SK-N-SH (cell line): ENCODE results near the gene TXNDC8. TPM values are rescaled to one million over a fixed set of nuclear protein-coding genes. Genes with fewer than 3 reads are reported as not detected.

Experiments
- CTCF ChIA-PET: fragments of 300-600, 350-600 bp; formaldehyde crosslinking; extraction: SDS; loops from one replicate; lab custom pipeline; 2021; lab: Yijun Ruan, JAX
- POLR2A ChIA-PET: fragments of 350-600 bp; sonication (Branson Sonifier 250); formaldehyde crosslinking; extraction: SDS; loops from one replicate; lab custom pipeline; 2020; ENCODE audit warnings: antibody characterized with exemption, inconsistent platforms; lab: Yijun Ruan, JAX
- DNase-seq: peaks from one replicate; pipeline ENCODE4 v3.0.0; 2012
- H2AFZ ChIP-seq: fragments of 200-600 bp; sonication (generic); 2 replicates; pipeline ENCODE4 v1.8.1; 2016; ENCODE audit warnings: antibody characterized with exemption, mild to moderate bottlenecking, low read depth
- H3F3A ChIP-seq: fragments of 200-600 bp; sonication (generic); replicated peaks from 2 replicates; pipeline ENCODE3; 2016; ENCODE audit warnings: antibody characterized with exemption, mild to moderate bottlenecking; ENCODE audit not compliant: insufficient read depth
- H3K27ac ChIP-seq, 2 experiments: fragments of 200-500 bp in 1 of 2; fragments of 200-600 bp in 1 of 2; sonication (Bioruptor generic) in 1 of 2; sonication (generic), shearing (Covaris generic) in 1 of 2; 2 replicates each; pipeline versions ENCODE4 v1.5.1 to v1.6.1; 2014 to 2016; ENCODE audit warnings: low read depth in 2 of 2, inconsistent platforms in 1 of 2, low read length in 1 of 2, mild to moderate bottlenecking in 1 of 2, mixed read lengths in 1 of 2
- H3K27me3 ChIP-seq: fragments of 200-600 bp; sonication (generic), shearing (Covaris generic); 2 replicates; pipeline ENCODE4 v1.6.1; 2016; ENCODE audit warnings: mixed run types; ENCODE audit not compliant: insufficient read depth
- H3K36me3 ChIP-seq, 2 experiments: fragments of 200-500 bp in 1 of 2; fragments of 200-600 bp in 1 of 2; sonication (Bioruptor generic) in 1 of 2; sonication (generic) in 1 of 2; replicated peaks in 1 of 2; 2 replicates each; pipeline versions ENCODE3 to v1.5.1; 2014 to 2016; ENCODE audit warnings: low read length in 1 of 2, mild to moderate bottlenecking in 1 of 2; ENCODE audit not compliant: insufficient read depth in 2 of 2, control insufficient read depth in 1 of 2
- H3K4me1 ChIP-seq, 2 experiments: fragments of 200-500 bp in 1 of 2; fragments of 200-600 bp in 1 of 2; sonication (Bioruptor generic) in 1 of 2; sonication (generic), shearing (Covaris generic) in 1 of 2; 2 replicates each; pipeline versions ENCODE4 v1.5.1 to v1.6.1; 2014 to 2016; ENCODE audit warnings: low read depth in 1 of 2, low read length in 1 of 2, mixed run types in 1 of 2; ENCODE audit not compliant: insufficient read depth in 2 of 2, control insufficient read depth in 1 of 2
- H3K4me2 ChIP-seq: fragments of 200-600 bp; sonication (generic), shearing (Covaris generic); 2 replicates; pipeline ENCODE4 v1.6.1; 2017; ENCODE audit warnings: mixed run types
- H3K4me3 ChIP-seq, 2 experiments: fragments of 200-500 bp in 1 of 2; fragments of 200-600 bp in 1 of 2; sonication (Bioruptor generic) in 1 of 2; sonication (generic), shearing (Covaris generic) in 1 of 2; 2 replicates each; pipeline versions ENCODE4 v1.5.1 to v1.8.1; 2014 to 2016; ENCODE audit warnings: low read depth in 2 of 2, inconsistent platforms in 1 of 2, low read length in 1 of 2, mild to moderate bottlenecking in 1 of 2, mixed read lengths in 1 of 2, moderate library complexity in 1 of 2
- H3K79me2 ChIP-seq: fragments of 200-600 bp; sonication (generic); 2 replicates; pipeline ENCODE4 v1.8.1; 2017; ENCODE audit warnings: mild to moderate bottlenecking; ENCODE audit not compliant: insufficient read depth
- H3K9ac ChIP-seq: fragments of 200-600 bp; sonication (generic); 2 replicates; pipeline ENCODE4 v1.6.1; 2017; ENCODE audit warnings: mixed run types
- H3K9me2 ChIP-seq: fragments of 200-600 bp; sonication (generic); 2 replicates; pipeline ENCODE4 v1.6.1; 2017; ENCODE audit warnings: mixed run types
- H3K9me3 ChIP-seq: fragments of 200-600 bp; sonication (generic); 2 replicates; pipeline ENCODE4 v1.6.1; 2017; ENCODE audit warnings: mixed run types, mild to moderate bottlenecking, moderate library complexity
- H4K20me1 ChIP-seq: fragments of 200-600 bp; sonication (generic); 2 replicates; pipeline ENCODE4 v1.6.1; 2017; ENCODE audit warnings: mild to moderate bottlenecking, mixed run types; ENCODE audit not compliant: insufficient read depth
- CHD2 ChIP-seq: fragments of 150-350 bp; IDR thresholded peaks from 2 replicates; pipeline ENCODE4 v1.6.1; 2018; ENCODE audit warnings: low read length; ENCODE audit not compliant: partially characterized antibody
- CTCF ChIP-seq: fragments of 200-600 bp; sonication (generic); IDR thresholded peaks from 2 replicates; pipeline ENCODE4 v1.6.1; 2017; ENCODE audit warnings: antibody characterized with exemption, mild to moderate bottlenecking, moderate library complexity
- EZH2phosphoT487 ChIP-seq: fragments of 200-600 bp; sonication (generic); IDR thresholded peaks from 2 replicates; pipeline ENCODE4 v1.6.1; 2017; ENCODE audit warnings: low read depth, mixed run types, mild to moderate bottlenecking, antibody characterized with exemption, moderate library complexity, borderline replicate concordance
- FOXJ3 ChIP-seq: sonication (generic); formaldehyde crosslinking; IDR thresholded peaks from 2 replicates; pipeline ENCODE4 v1.5.1; 2020; ENCODE audit warnings: mild to moderate bottlenecking, missing genetic modification reagents
- GATA2 ChIP-seq: sonication (generic); formaldehyde crosslinking; IDR thresholded peaks from 2 replicates; pipeline ENCODE4 v1.5.0; 2020; ENCODE audit warnings: mild to moderate bottlenecking, missing genetic modification reagents
- MXI1 ChIP-seq: IDR thresholded peaks from 2 replicates; pipeline ENCODE4 v1.6.1; 2012; ENCODE audit warnings: mild to moderate bottlenecking, low read depth, low read length, improper control_type of control experiment
- RAD21 ChIP-seq: IDR thresholded peaks from 2 replicates; pipeline ENCODE4 v1.6.1; 2012; ENCODE audit warnings: mild to moderate bottlenecking, low read length
- REST ChIP-seq: IDR thresholded peaks from 2 replicates; pipeline ENCODE4 v1.6.1; 2012; ENCODE audit warnings: mild to moderate bottlenecking, low read depth, low read length, moderate library complexity
- RFX5 ChIP-seq: IDR thresholded peaks from 2 replicates; pipeline ENCODE4 v1.6.1; 2012; ENCODE audit warnings: mild to moderate bottlenecking, improper control_type of control experiment, low read length
- SIN3A ChIP-seq: IDR thresholded peaks from 2 replicates; pipeline ENCODE4 v1.6.1; 2012; ENCODE audit warnings: low read depth, mild to moderate bottlenecking, low read length, moderate library complexity, borderline replicate concordance
- SMC3 ChIP-seq: IDR thresholded peaks from 2 replicates; pipeline ENCODE4 v1.6.1; 2012; ENCODE audit warnings: low read depth, low read length, improper control_type of control experiment
- TAF1 ChIP-seq: IDR thresholded peaks from 2 replicates; pipeline ENCODE4 v1.6.1; 2012; ENCODE audit warnings: low read depth, mild to moderate bottlenecking, low read length, moderate library complexity, borderline replicate concordance
- TCF12 ChIP-seq: IDR thresholded peaks from 2 replicates; pipeline ENCODE4 v1.4.0; 2012
- TEAD4 ChIP-seq: IDR thresholded peaks from 2 replicates; pipeline ENCODE4 v1.4.0; 2012; ENCODE audit warnings: mild to moderate bottlenecking, borderline replicate concordance; ENCODE audit not compliant: insufficient read depth
- USF1 ChIP-seq: IDR thresholded peaks from 2 replicates; pipeline ENCODE4 v1.4.0; 2012; ENCODE audit warnings: low read depth, borderline replicate concordance
- USF2 ChIP-seq: fragments of 150-350 bp; IDR thresholded peaks from 2 replicates; pipeline ENCODE4 v1.6.1; 2017; ENCODE audit warnings: antibody characterized with exemption, low read length, low read depth, borderline replicate concordance
- ZBTB33 ChIP-seq: IDR thresholded peaks from 2 replicates; pipeline ENCODE4 v1.4.0; 2012; ENCODE audit warnings: low read depth, borderline replicate concordance
- WGBS: methylation state at CpG from one replicate; pipeline ENCODE4 v1.1.6; 2017; ENCODE audit warnings: low lambda C conversion rate; 5-methylcytosine and 5-hydroxymethylcytosine counted together
- polyA plus RNA-seq, 3 experiments: library from polyadenylated mRNA; depleted of rRNA; stranded (reverse); fragments of >200 nt; gene quantifications; 2 replicates each; pipeline ENCODE4 v1.2.3, GENCODE V29; 2012

Gene TXNDC8
- polyA plus RNA-seq, 1 of the 3 experiments (the other 2 are of a cell fraction), result not detected

GRCh38 chr9:110303133-110303532, 34.5 kb downstream of the TXNDC8 start:
- Histone ChIP-seq H3K4me3 (no peak overlapping the region), H3K27me3 (no peaks in the 10 kb centered on the region), H3K36me3 (no peaks in the 10 kb centered on the region), H3K9me3 (no peaks in the 10 kb centered on the region), H3K4me2 (no peak overlapping the region), H3K4me1 (no peaks in the 10 kb centered on the region), H3F3A (no peaks in the 10 kb centered on the region), H3K79me2 (no peaks in the 10 kb centered on the region), H4K20me1 (no peaks in the 10 kb centered on the region), H3K9ac (no peak overlapping the region), H3K27ac (no peak overlapping the region), H2AFZ (no peak overlapping the region), H3K9me2 (no peaks in the 10 kb centered on the region)
- WGBS, result 27% methylated on average over 1 of the region's 1 CpG
- no peak for TF ChIP-seq FOXJ3 (CRISPR knock-in tag)
- TF ChIP-seq TAF1, result no peak
- no peak for TF ChIP-seq TCF12
- TF ChIP-seq RAD21, result no peak
- TF ChIP-seq ZBTB33, result no peak
- no peak for TF ChIP-seq TEAD4
- no peak for TF ChIP-seq GATA2 (CRISPR knock-in tag)
- no peak for TF ChIP-seq RFX5
- TF ChIP-seq SIN3A, result no peak
- TF ChIP-seq EZH2phosphoT487, result no peak
- TF ChIP-seq CHD2, result no peak
- TF ChIP-seq SMC3, result no peak
- TF ChIP-seq CTCF, result no peak
- no peak for TF ChIP-seq USF1
- no peak for TF ChIP-seq REST
- TF ChIP-seq USF2, result no peak
- no peak for TF ChIP-seq MXI1
- no peak for DNase-seq
- POLR2A ChIA-PET, result no interaction called here
- CTCF ChIA-PET, result no interaction called here
